Measurements from ENCODE around the gene MZT1.

Gene MZT1

DNA sequence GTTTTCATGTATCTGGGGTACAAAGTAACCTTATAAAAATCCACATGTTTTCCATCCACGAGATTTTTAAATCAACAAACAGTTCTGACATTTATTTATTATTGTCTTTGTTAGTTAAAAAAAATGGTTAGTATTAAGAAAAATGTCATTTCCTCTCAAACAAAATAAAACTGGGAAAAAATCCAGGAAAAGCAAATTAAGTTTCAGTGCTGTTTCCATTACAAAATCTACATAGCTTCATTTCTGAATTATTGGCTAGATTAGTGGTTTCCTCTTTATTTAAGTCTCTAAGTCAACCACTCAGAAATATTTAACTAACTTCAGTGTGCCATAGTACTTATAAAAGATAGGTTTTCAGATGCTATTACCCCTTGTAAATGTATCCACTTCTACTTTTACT is 49.1 kb downstream of the MZT1 start:
- DNase-seq: no peak

GRCh38 chr13:72677431-72677830 is 50.0 kb downstream of the MZT1 start:
- no peak for DNase-seq

DNA sequence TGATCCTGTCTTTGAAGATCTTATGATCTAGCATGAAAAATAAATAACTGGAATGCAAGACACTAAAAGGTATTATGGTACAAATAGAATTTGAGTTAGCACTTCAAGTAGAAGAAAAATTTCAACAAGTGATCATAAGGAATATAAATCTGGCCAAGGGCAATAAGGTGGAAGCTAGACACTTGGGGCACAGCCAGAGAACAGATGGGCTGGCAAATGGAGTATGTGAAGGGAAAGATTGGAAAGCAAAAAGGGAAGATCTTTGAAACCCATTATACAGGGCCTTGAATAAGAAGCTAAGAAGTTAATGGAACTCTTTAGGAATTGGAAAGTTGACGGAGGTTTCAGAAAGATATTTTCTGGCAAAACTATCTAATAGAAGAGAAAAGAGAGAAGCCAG is 61.0 kb downstream of the MZT1 start:
- no peak for DNase-seq

- DNase-seq: no peak
Observed at GRCh38 chr13:72662548-72662947, 64.9 kb downstream of the MZT1 start.

All from inflammatory macrophage treated with lipopolysaccharide for 4 hours (primary cell).